GM12873 (cell line): Measurements from ENCODE around the gene EFCAB12.

Experiments
- TF ChIP-seq, protein P1 (sequence below): IDR thresholded peaks from 2 replicates; pipeline ENCODE4 v1.5.1; 2012; ENCODE audit warnings: low read depth, mild to moderate bottlenecking, moderate library complexity, low read length, control low read depth; ENCODE audit not compliant: insufficient read depth; ENCODE audit errors: missing control alignments

The EFCAB12 gene

DNA sequence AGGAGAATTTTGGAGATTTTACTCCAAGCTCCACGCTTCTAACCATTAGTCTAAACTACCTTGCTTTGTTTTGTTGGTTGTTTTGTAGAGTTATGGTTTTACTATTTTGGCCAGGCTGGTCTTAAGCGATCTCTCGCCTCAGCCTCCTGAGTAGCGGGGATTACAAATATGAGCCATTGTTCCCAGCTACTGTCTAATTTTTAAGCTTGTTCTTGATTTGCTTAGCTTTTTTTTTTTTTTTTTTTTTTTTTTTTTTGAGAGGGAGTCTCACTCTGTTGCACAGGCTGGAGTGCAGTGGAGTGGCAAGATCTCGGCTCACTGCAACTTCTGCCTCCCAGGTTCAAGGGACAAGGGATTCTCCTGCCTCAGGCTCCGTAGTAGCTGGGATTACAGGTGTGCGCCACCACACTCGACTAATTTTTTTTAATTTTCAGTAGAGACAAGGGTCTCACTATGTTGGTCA is 28.5 kb downstream of the EFCAB12 start:
- TF ChIP-seq, protein P1, sequence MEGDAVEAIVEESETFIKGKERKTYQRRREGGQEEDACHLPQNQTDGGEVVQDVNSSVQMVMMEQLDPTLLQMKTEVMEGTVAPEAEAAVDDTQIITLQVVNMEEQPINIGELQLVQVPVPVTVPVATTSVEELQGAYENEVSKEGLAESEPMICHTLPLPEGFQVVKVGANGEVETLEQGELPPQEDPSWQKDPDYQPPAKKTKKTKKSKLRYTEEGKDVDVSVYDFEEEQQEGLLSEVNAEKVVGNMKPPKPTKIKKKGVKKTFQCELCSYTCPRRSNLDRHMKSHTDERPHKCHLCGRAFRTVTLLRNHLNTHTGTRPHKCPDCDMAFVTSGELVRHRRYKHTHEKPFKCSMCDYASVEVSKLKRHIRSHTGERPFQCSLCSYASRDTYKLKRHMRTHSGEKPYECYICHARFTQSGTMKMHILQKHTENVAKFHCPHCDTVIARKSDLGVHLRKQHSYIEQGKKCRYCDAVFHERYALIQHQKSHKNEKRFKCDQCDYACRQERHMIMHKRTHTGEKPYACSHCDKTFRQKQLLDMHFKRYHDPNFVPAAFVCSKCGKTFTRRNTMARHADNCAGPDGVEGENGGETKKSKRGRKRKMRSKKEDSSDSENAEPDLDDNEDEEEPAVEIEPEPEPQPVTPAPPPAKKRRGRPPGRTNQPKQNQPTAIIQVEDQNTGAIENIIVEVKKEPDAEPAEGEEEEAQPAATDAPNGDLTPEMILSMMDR: no peak

DNA sequence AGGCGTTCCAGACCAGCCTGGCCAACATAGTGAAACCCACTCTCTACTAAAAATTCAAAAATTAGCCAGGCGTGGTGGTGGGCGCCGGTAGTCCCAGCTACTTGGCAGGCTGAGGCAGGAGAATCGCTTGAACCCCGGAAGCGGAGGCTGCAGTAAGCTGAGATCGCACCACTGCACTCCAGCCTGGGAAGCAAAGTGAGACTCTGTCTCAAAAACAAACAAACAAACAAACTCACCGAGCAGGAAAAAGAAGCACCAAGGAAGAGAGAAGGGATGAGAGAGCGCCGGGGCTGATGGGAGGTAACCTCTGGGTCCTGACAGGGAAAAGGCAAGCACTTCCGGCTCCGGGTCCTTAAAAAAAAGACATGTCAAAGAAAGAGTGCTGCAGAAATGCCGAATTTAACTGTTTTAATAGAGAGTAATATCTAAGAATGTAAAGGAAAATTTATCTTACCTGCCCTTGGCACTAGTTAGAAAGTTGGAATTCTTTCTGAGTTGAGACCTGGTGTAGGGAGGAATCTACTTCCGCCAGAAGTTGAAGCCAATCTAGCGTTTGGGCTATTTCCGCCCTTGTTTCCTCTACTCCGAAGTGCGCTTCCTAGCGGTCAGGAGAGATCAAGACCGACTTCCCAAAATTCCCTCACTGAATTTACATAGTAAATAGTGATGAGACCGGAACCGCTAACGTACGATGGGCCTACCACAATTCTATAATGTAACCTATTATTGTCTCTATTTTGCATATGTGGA is 29.1 kb downstream of the EFCAB12 start:
- TF ChIP-seq, protein P1: peak; percentile 88

DNA sequence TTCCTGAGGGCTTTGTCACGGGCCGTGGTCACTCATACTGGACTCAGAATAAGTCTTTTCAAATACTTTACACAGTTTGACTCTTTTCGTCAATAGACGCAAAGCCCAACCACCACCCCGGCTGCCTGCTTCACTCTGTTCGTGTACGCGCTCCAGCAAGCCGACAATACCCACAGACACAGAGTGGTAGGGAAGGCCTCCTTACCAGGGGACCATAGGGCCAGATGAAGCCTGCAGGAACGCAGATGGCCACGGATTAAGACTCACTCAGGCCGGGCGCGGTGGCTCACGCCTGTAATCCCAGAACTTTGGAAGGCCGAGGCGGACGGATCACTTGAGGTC is 29.7 kb downstream of the EFCAB12 start:
- TF ChIP-seq, protein P1: no peak

DNA sequence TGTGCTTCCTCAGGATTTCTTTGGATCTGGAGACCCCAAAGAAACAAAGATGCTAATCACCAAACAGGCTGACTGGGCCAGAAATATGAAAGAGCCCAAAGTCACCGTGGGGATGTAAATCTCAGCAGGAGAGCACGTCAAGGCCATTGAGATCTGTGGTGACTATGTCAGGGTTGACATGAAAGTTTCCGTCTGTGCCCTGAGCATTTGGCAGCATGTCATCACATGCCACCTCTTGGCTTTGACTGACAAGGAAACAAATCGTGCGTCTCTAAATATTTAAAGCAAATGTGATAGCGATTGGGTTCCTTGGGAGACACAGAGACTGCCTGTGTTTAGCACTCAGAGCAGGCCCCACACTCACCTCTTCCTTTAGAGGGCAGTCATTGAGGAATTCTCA is 35.2 kb downstream of the EFCAB12 start:
- TF ChIP-seq, protein P1: no peak

DNA sequence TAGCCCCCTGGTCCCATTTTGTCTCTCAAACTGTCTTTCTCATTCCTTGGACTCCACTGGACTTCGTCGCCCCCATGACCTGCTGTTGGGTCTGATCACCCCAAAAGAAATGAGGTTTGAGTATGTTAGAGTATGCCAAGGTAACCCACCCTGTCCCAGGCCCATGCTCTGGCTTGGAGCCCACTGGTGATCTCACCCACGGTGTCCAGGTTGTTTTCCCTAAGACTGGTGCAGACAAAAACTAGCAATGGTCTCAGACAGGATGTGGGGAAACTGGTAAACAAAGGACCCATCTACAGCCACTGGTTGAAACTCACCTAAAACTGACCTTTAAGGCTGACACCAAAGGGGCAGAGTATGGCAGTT is 38.9 kb downstream of the EFCAB12 start:
- TF ChIP-seq, protein P1: no peak

DNA sequence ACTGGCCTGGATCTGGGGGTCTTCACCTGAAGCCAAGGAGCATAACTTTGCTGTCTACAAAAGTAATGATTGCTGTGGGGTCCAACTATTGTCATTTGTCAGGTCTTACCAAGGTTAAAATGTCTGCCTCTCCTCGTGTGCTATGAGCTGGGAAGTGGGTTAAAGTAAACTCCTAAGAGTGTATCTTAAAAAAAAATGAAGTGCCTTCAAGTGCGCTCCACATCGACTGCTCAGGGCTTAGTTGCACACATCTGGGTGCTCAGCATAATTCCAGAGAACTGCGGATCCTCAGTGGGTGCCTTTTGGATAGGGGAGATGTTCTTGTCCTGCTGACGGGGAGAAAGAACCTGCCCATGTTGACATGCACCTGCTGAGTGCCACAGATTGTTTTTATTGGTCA is 40.9 kb downstream of the EFCAB12 start:
- TF ChIP-seq, protein P1: no peak

DNA sequence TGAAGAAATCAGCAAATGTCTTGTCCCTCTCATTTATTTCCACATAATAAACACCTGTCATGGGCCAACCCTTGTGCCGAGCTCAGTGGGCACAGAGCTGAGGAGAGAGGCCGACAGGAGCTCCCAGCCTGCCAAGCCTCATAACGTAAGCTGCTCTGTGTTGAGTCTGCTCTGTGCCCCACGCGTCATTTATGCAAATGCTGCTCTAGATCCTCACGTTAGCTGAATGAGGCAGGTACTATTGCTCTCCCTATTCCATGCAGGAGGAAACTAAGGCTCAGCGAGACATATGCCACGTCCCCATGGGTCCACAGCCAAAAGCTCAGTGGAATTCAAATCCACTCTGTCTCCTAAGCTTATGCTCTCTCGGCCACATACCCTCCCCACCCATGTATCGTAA is 41.5 kb downstream of the EFCAB12 start:
- TF ChIP-seq, protein P1: no peak
